ENCODE data around the gene TATDN2. TPM values are rescaled to one million over a fixed set of nuclear protein-coding genes. Genes with fewer than 3 reads are reported as not detected.
"Not testable (repeated sequence)": the region's sequence is repeated elsewhere in the genome, so short reads cannot be mapped to it uniquely, and the experiment has no call there.

The TATDN2 gene
- total RNA-seq, 1 donor from 2014 or later: 34.6 TPM

GRCh38 chr3:10260211-10260701 is 12.0 kb downstream of the TATDN2 start:
- Mint-ChIP-seq H3K27me3 (no peaks in the 10 kb centered on the region), H3K9me3 (no peaks in the 10 kb centered on the region), H3K36me3 (peaks cover 43% of the 10 kb centered on the region)

GRCh38 chr3:10262027-10262426 is 13.8 kb downstream of the TATDN2 start:
- H3K27me3 Mint-ChIP-seq: no peaks in the 10 kb centered on the region
- no peak overlapping the region for H3K4me3 Mint-ChIP-seq
- H3K27ac Mint-ChIP-seq: no peak overlapping the region
- peaks cover 13% of the 10 kb centered on the region for H3K4me1 Mint-ChIP-seq (ENCODE audit: unreplicated experiment)
- TF ChIP-seq, protein P1, sequence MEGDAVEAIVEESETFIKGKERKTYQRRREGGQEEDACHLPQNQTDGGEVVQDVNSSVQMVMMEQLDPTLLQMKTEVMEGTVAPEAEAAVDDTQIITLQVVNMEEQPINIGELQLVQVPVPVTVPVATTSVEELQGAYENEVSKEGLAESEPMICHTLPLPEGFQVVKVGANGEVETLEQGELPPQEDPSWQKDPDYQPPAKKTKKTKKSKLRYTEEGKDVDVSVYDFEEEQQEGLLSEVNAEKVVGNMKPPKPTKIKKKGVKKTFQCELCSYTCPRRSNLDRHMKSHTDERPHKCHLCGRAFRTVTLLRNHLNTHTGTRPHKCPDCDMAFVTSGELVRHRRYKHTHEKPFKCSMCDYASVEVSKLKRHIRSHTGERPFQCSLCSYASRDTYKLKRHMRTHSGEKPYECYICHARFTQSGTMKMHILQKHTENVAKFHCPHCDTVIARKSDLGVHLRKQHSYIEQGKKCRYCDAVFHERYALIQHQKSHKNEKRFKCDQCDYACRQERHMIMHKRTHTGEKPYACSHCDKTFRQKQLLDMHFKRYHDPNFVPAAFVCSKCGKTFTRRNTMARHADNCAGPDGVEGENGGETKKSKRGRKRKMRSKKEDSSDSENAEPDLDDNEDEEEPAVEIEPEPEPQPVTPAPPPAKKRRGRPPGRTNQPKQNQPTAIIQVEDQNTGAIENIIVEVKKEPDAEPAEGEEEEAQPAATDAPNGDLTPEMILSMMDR (conservative IDR thresholded peaks at IDR 0.05): no peak
- H3K36me3 Mint-ChIP-seq: peaks cover 42% of the 10 kb centered on the region
- no peaks in the 10 kb centered on the region for H3K9me3 Mint-ChIP-seq
- no peak for DNase-seq (ENCODE audit: extremely low spot score, unreplicated experiment)

More at GRCh38 chr3:10260211-10260701, 12.0 kb downstream of the TATDN2 start:
- H3K4me3 Mint-ChIP-seq: no peak overlapping the region
- H3K4me1 Mint-ChIP-seq (ENCODE audit: unreplicated experiment): peaks cover 13% of the 10 kb centered on the region
- DNase-seq (ENCODE audit: extremely low spot score, unreplicated experiment): no peak
- TF ChIP-seq, protein P1 (conservative IDR thresholded peaks at IDR 0.05): no peak
- H3K27ac Mint-ChIP-seq: no peak overlapping the region

- TF ChIP-seq, protein P1 (conservative IDR thresholded peaks at IDR 0.05): peak; percentile 72
- Mint-ChIP-seq H3K4me1 (ENCODE audit: unreplicated experiment) (peaks cover 13% of the 10 kb centered on the region), H3K27ac (peak overlapping the region; percentile 56), H3K36me3 (peaks cover 44% of the 10 kb centered on the region), H3K4me3 (no peak overlapping the region), H3K9me3 (no peaks in the 10 kb centered on the region), H3K27me3 (no peaks in the 10 kb centered on the region)
- DNase-seq (ENCODE audit: extremely low spot score, unreplicated experiment): no peak
These were observed 15.5 kb downstream of the TATDN2 start for GRCh38 chr3:10263646-10264363.

- no peaks in the 10 kb centered on the region for H3K27me3 Mint-ChIP-seq
- peaks cover 40% of the 10 kb centered on the region for H3K36me3 Mint-ChIP-seq
- H3K4me1 Mint-ChIP-seq (ENCODE audit: unreplicated experiment): peaks cover 13% of the 10 kb centered on the region
- H3K27ac Mint-ChIP-seq: no peak overlapping the region
- H3K4me3 Mint-ChIP-seq: no peak overlapping the region
- TF ChIP-seq, protein P1 (conservative IDR thresholded peaks at IDR 0.05): no peak
- no peaks in the 10 kb centered on the region for H3K9me3 Mint-ChIP-seq
- DNase-seq (ENCODE audit: extremely low spot score, unreplicated experiment): no peak
These were observed 17.6 kb downstream of the TATDN2 start for GRCh38 chr3:10265833-10266232.

DNA sequence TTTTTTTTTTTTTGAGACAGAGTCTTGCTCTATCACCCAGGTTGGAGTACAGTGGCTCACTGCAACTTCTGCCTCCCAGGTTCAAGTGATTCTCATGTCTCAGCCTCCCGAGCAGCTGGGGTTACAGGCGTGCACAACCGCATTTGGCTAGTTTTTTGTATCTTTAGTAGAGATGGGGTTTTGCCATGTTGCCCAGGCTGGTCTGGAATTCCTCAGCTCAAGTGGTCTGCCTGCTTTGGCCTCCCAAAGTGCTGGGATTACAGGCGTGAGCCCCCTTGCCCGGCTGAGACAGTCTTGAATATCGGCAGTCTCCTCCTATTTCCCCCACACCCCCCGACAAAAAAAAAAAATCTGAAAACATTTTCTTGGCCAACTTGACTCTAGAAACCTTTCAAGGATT is 18.7 kb downstream of the TATDN2 start:
- H3K4me3 Mint-ChIP-seq: not testable (repeated sequence)

DNA sequence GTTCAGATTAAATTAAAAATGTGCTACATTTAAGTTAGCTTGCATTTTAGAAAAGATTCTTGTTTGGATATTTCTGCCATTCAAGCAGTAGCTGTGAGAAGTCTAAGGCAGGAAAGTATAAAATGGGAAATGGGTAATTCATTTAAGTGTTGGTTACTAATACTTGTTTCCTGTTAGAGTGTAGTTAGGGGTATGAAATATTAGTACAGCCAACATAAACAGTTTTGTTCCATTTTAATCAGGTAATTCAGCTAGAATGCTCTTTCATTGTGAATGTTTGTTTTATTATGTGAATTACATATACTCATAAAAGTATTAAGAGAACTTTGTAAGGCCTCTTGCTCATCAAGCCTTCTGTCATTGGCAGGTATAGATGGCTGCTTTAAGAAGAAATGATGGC is 19.9 kb downstream of the TATDN2 start:
- TF ChIP-seq, protein P1 (conservative IDR thresholded peaks at IDR 0.05): no peak
- Mint-ChIP-seq H3K4me1 (ENCODE audit: unreplicated experiment) (peaks cover 16% of the 10 kb centered on the region), H3K4me3 (no peak overlapping the region), H3K36me3 (peaks cover 32% of the 10 kb centered on the region), H3K27ac (no peak overlapping the region), H3K27me3 (no peaks in the 10 kb centered on the region), H3K9me3 (no peaks in the 10 kb centered on the region)
- no peak for DNase-seq (ENCODE audit: extremely low spot score, unreplicated experiment)

More for the DNA sequence above, 18.7 kb downstream of the TATDN2 start:
- H3K27me3 Mint-ChIP-seq; H3K9me3 Mint-ChIP-seq; H3K27ac Mint-ChIP-seq; DNase-seq (ENCODE audit: extremely low spot score, unreplicated experiment): not testable (repeated sequence)
- Mint-ChIP-seq H3K36me3 (peaks cover 36% of the 10 kb centered on the region), H3K4me1 (ENCODE audit: unreplicated experiment) (peaks cover 13% of the 10 kb centered on the region)

Measured in type B pancreatic cell (in vitro differentiated cells).